Gastrocnemius medialis (tissue), 4 donors: Measurements from ENCODE around the gene PPP1R18. TPM values are rescaled to one million over a fixed set of nuclear protein-coding genes. Genes with fewer than 3 reads are reported as not detected.

Experiments
- ATAC-seq, 2 donors: fragments of 150-250 bp; one replicate each; pipeline ENCODE4 v1.9.1; 2016
- DNase-seq, 2 donors: peaks; one replicate each; pipeline ENCODE4 v3.0.0-alpha.2; 2019
- H3K27ac ChIP-seq, 4 donors: fragments of 200-600 bp; sonication (generic); 1 replicate in 1 of 4; 2 replicates in 3 of 4; pipeline ENCODE4 v1.5.1; 2016 to 2018; ENCODE audit warnings: mild to moderate bottlenecking in 2 of 4, moderate library complexity in 1 of 4
- H3K27me3 ChIP-seq, 3 donors: fragments of 200-600 bp; sonication (generic) in 2 of 3; 1 replicate in 1 of 3; 2 replicates in 2 of 3; pipeline versions ENCODE4 v1.5.1 to v1.6.0; 2016 to 2019; ENCODE audit warnings: mild to moderate bottlenecking in 1 of 3, moderate library complexity in 1 of 3
- H3K36me3 ChIP-seq, 2 donors: fragments of 200-600 bp; sonication (generic) in 1 of 2; one replicate each; pipeline ENCODE4 v1.5.1; 2017 to 2018
- H3K4me1 ChIP-seq, 2 donors: fragments of 200-600 bp; sonication (generic) in 1 of 2; one replicate each; pipeline ENCODE4 v1.5.1; 2016 to 2017; ENCODE audit warnings: mild to moderate bottlenecking in 2 of 2
- H3K4me3 ChIP-seq, 4 donors: fragments of 200-600 bp; sonication (generic) in 3 of 4; 1 replicate in 1 of 4; 2 replicates in 3 of 4; pipeline ENCODE4 v1.5.1; 2016 to 2019; ENCODE audit warnings: mild to moderate bottlenecking in 2 of 4
- H3K9me3 ChIP-seq, 3 donors: fragments of 200-600 bp; sonication (generic) in 2 of 3; 1 replicate in 1 of 3; 2 replicates in 2 of 3; pipeline ENCODE4 v1.5.1; 2016 to 2019
- POLR2A ChIP-seq, 2 donors: fragments of 450-650 bp; IDR thresholded peaks; one replicate each; pipeline ENCODE4 v1.6.1; 2017; ENCODE audit warnings: antibody characterized with exemption in 2 of 2, mild to moderate bottlenecking in 2 of 2, moderate library complexity in 2 of 2
- in situ Hi-C, 4 donors: fragments of 200-750 bp; cut with MboI; loops; one replicate each; pipeline versions ENCODE4 v1.15.0 to v1.8.0; 2017; ENCODE audit warnings: low sequenced_read_pairs in 4 of 4
- intact Hi-C: fragments of 100-400 bp; cut with DNase I; formaldehyde crosslinking; loops from one replicate; pipeline ENCODE4 v1.15.1; 2023; ENCODE audit warnings: low total_unique reads
- total RNA-seq, 4 donors: library from RNA; depleted of rRNA; stranded (reverse); fragments of >200 nt; gene quantifications; one replicate each; pipeline versions ENCODE4 v1.1.0 to v1.2.3, GENCODE V29; 2016
- TF ChIP-seq, protein P1 (sequence below), 5 experiments: fragments of 450-650 bp in 3 of 5; fragments of 200-600 bp in 2 of 5; sonication (generic) in 2 of 5; IDR thresholded peaks in 4 of 5; conservative IDR thresholded peaks in 1 of 5; 1 replicate in 4 of 5; 2 replicates in 1 of 5; pipeline ENCODE4 v1.5.1; 2016 to 2019; ENCODE audit warnings: antibody characterized with exemption in 5 of 5, mild to moderate bottlenecking in 3 of 5, moderate library complexity in 3 of 5

PPP1R18 gene
- total RNA-seq, 4 donors from 2014 or later, result 4.4 to 16.9 (median 12.4) TPM

DNA sequence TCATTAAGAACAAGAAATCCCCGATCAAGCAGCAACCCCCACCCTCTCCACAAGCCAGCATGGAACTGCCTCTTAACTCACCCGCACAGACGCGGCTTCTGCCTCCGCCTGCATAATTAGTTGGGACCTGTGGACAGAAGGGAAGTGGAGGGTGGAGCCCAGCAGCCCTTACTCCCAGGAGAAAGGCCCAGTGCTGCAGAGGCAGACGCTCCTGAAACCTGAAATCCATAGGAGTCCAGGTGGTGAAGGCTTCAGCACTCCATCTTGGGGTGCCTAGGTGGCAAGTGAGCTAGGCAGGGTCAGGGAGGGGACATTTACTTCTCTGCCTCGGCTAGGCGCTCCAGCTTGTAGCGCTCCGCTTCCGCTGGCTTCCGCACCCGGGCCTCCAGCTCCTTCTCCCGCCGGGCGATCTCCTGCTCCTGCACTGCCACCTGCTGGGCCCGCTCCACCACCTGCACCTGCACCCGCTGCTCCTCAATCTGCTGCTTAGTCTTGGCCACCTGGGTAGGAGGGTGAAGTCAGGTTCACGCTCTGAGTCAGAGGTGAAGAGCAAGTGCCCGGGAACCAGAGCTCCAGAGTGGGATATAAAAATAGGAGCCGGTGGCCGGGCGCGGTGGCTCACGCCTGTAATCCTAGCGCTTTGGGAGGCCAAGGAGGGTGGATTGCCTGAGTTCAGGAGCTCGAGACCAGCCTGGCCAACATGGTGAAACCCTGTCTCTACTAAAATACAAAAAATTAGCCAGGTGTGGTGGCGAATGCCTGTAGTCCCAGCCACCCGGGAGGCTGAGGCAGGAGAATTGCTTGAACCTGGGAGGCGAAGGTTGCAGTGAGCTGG, 44.4 kb upstream of the PPP1R18 start:
- no peak for TF ChIP-seq POLR2A (IDR thresholded peaks at IDR 0.05)
- TF ChIP-seq, protein P1, sequence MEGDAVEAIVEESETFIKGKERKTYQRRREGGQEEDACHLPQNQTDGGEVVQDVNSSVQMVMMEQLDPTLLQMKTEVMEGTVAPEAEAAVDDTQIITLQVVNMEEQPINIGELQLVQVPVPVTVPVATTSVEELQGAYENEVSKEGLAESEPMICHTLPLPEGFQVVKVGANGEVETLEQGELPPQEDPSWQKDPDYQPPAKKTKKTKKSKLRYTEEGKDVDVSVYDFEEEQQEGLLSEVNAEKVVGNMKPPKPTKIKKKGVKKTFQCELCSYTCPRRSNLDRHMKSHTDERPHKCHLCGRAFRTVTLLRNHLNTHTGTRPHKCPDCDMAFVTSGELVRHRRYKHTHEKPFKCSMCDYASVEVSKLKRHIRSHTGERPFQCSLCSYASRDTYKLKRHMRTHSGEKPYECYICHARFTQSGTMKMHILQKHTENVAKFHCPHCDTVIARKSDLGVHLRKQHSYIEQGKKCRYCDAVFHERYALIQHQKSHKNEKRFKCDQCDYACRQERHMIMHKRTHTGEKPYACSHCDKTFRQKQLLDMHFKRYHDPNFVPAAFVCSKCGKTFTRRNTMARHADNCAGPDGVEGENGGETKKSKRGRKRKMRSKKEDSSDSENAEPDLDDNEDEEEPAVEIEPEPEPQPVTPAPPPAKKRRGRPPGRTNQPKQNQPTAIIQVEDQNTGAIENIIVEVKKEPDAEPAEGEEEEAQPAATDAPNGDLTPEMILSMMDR (IDR thresholded peaks at IDR 0.05 in 4 of 5, conservative IDR thresholded peaks at IDR 0.05 in 1 of 5), result peak; percentile 9 to 47 (median 38)
- Histone ChIP-seq H3K27me3 (no peaks in the 10 kb centered on the region), H3K4me3 (no peak overlapping the region), H3K36me3 (peaks cover 0 to 86% of the 10 kb centered on the region in 2 donors), H3K27ac (peak overlapping the region in 1 of 4 donors; percentile 26), H3K9me3 (no peaks in the 10 kb centered on the region), H3K4me1 (peaks cover 0 to 6% of the 10 kb centered on the region in 2 donors)
- ATAC-seq, result peak in 1 of 2 donors; percentile 46
- in situ Hi-C loops (loop anchor here in 1 of 4 donors (25.0 kb wide), 1 partner anchor 156 kb away; the partner anchor contains the start of gene DDR1), intact Hi-C loops (no loop called here)
- DNase-seq, result peak in 1 of 2 donors; percentile 48

DNA sequence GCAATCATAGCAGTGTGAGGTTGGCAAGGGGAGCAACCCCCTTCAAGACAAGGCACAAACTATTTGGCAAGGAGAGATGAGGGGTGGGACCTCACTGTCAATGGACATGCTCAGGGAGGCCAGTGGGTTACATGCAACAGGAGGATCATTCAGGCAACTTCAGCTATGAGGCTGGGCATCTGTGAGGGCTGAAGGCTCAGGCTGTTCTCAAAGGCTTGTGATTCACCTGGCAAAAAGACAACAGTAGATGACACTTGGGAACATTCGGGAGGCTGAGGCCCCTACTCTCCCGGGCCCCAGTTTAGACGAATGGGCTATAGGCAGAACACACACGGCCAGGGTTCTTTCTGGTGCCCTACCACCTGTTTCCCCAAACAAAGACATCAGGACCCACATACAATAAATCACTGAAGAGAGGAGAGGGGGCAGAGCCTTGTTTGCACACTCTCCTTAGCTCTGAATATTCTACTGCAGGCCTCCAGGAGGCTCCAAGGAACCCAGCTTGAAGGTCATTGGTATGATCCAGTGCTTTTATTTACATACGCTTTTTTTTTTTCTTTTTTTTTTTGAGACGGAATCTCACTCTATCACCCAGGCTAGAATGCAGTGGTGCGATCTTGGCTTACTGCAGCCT, 41.6 kb upstream of the PPP1R18 start:
- ATAC-seq (peak in 1 of 2 donors; percentile 42), DNase-seq (no peak)
- H3K27ac ChIP-seq, result peak overlapping the region in 2 of 4 donors; percentile 43 to 59
- TF ChIP-seq, protein P1 (IDR thresholded peaks at IDR 0.05 in 4 of 5, conservative IDR thresholded peaks at IDR 0.05 in 1 of 5), result no peak
- TF ChIP-seq POLR2A (IDR thresholded peaks at IDR 0.05), result no peak
- in situ Hi-C loops, result loop anchor here in 1 of 4 donors (25.0 kb wide), 1 partner anchor 159 kb away; the partner anchor contains the start of gene DDR1
- H3K27me3 ChIP-seq, result no peaks in the 10 kb centered on the region
- no peaks in the 10 kb centered on the region for H3K9me3 ChIP-seq
- H3K36me3 ChIP-seq, result peaks cover 0 to 93% of the 10 kb centered on the region in 2 donors
- peaks cover 0 to 6% of the 10 kb centered on the region in 2 donors for H3K4me1 ChIP-seq
- intact Hi-C loops, result no loop called here
- no peak overlapping the region for H3K4me3 ChIP-seq

DNA sequence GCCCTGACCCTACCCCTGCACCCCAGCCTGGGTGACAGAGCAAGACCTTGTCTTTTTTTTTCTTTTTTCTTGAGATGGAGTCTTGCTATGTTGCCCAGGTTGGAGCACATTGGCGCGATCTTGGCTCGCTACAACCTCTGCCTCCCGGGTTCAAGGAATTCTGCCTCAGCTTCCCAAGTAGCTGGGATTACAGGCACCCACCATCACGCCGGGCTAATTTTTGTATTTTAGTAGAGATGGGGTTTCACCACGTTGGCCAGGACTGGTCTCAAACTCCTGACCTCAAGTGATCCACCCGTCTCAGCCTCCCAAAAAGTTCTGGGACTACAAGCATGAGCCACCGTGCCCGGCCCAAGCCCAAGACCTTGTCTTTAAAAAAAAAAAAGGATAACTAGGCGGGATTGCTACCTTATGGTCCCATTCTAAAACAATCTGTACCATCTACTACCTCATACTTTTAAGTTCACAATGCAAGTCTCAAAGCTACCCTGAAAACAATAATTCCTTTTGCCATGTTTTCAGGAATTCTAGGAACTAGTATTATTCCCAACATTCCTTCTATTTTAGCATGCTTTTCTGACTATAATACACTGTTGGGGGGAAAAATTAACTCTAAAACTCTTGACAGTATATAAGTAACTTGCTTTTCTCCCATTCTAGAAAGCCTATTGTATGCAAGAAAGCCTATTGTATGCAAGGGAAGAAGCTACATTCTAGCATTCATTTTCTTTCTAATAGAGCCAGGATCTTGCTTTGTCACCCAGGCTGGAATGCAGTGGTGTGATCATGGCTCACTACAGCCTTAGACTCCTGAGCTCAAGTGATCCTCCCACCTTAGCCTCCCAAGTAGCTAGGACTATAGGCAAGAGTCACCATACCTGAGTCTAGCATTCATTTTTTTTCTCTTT, 40.3 kb upstream of the PPP1R18 start:
- Histone ChIP-seq H3K27me3 (no peaks in the 10 kb centered on the region), H3K4me3 (no peak overlapping the region), H3K9me3 (no peaks in the 10 kb centered on the region), H3K27ac (peak overlapping the region in 1 of 4 donors; percentile 43), H3K36me3 (peaks cover 0 to 84% of the 10 kb centered on the region in 2 donors), H3K4me1 (peaks cover 8 to 17% of the 10 kb centered on the region in 2 donors)
- in situ Hi-C loops (loop anchor here in 1 of 4 donors (25.0 kb wide), 1 partner anchor 161 kb away; the partner anchor contains the start of gene DDR1), intact Hi-C loops (no loop called here)
- DNase-seq (no peak), ATAC-seq (no peak)
- no peak for TF ChIP-seq POLR2A (IDR thresholded peaks at IDR 0.05)
- TF ChIP-seq, protein P1 (IDR thresholded peaks at IDR 0.05 in 4 of 5, conservative IDR thresholded peaks at IDR 0.05 in 1 of 5), result no peak
